Mammary epithelial cell (primary cell): ENCODE results near the gene PLA2G12B.

Experiments used
- EZH2 ChIP-seq: IDR thresholded peaks from 2 replicates; pipeline ENCODE4 v1.6.1; 2012; ENCODE audit warnings: low read length, inconsistent platforms, borderline replicate concordance
- TF ChIP-seq, protein P1 (sequence below), 2 donors: IDR thresholded peaks in 1 of 2; conservative IDR thresholded peaks in 1 of 2; 2 replicates each; pipeline ENCODE4 v1.5.1; 2011 to 2012; ENCODE audit warnings: inconsistent platforms in 2 of 2, low read length in 2 of 2, mild to moderate bottlenecking in 2 of 2, control low read depth in 1 of 2, low read depth in 1 of 2; ENCODE audit not compliant: insufficient read depth in 1 of 2; ENCODE audit errors: extremely low read depth in 1 of 2

DNA sequence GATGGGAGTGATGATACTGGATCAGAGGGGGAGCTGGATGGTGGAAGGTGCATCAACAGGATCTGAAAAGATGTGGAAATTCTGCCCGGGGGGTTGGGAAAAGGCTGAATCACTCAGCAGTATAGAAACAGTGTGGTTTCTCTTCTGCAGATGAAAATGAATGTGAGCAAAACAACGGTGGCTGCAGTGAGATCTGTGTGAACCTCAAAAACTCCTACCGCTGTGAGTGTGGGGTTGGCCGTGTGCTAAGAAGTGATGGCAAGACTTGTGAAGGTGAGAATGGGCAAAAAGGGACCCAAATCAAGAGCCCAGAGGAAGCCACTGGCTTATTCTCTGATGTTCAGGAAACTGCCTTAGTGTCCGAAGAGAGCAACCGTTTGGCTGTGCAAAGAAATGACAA lies 48.2 kb downstream of the PLA2G12B start:
- TF ChIP-seq EZH2 = no peak
- TF ChIP-seq, protein P1, sequence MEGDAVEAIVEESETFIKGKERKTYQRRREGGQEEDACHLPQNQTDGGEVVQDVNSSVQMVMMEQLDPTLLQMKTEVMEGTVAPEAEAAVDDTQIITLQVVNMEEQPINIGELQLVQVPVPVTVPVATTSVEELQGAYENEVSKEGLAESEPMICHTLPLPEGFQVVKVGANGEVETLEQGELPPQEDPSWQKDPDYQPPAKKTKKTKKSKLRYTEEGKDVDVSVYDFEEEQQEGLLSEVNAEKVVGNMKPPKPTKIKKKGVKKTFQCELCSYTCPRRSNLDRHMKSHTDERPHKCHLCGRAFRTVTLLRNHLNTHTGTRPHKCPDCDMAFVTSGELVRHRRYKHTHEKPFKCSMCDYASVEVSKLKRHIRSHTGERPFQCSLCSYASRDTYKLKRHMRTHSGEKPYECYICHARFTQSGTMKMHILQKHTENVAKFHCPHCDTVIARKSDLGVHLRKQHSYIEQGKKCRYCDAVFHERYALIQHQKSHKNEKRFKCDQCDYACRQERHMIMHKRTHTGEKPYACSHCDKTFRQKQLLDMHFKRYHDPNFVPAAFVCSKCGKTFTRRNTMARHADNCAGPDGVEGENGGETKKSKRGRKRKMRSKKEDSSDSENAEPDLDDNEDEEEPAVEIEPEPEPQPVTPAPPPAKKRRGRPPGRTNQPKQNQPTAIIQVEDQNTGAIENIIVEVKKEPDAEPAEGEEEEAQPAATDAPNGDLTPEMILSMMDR (conservative IDR thresholded peaks at IDR 0.05 in 1 of 2, IDR thresholded peaks at IDR 0.05 in 1 of 2; ENCODE audit: extremely low read depth in 1 of 2, insufficient read depth in 1 of 2, low read depth in 1 of 2, low read length in 2 of 2) = no peak
